ENCODE results near the gene DESI2. TPM values are rescaled to one million over a fixed set of nuclear protein-coding genes. Genes with fewer than 3 reads are reported as not detected.

DESI2 gene
- polyA plus RNA-seq, 1 donor = 41.4 TPM

Other genes with a start within 250 kb of the DESI2 start
- gene ADSS2, start 201.2 kb upstream of the DESI2 start, polyA plus RNA-seq (ENCODE audit: insufficient read length) = 18.5 TPM
- gene CATSPERE, start 191.9 kb upstream of the DESI2 start, polyA plus RNA-seq (ENCODE audit: insufficient read length) = 0.93 TPM
- gene COX20, start 182.5 kb downstream of the DESI2 start, polyA plus RNA-seq (ENCODE audit: insufficient read length) = 40.5 TPM
- 348 TPM for gene HNRNPU, start 211.4 kb downstream of the DESI2 start, polyA plus RNA-seq (ENCODE audit: insufficient read length)

Measured in hindlimb muscle (tissue), 1 donor.